Measurements from ENCODE around the gene PTPRT.

PTPRT gene

DNA sequence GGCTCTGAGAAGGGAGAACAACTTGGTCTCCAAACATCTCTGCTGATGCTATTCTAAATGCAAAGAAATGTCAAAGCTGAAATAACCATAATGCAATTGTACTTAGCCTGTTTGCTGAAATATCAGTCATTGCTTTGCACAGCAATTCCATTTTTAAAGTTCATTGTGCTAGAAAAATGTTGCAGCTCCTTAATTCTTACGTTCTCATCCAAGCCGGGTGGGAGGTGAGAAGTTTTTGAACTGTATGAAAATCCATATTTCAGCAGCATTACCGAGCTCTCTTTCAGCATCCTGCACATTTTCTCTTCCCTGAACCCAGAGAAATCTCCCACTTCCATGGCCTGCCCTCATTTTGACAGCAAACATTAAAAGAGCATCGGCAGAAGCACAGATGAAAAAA, 630.0 kb downstream of the PTPRT start:
- no peak for TF ChIP-seq EZH2 (optimal IDR thresholded peaks at IDR 0.05; ENCODE audit: low read depth, low read length)
- no peak for TF ChIP-seq EZH2phosphoT487 (IDR thresholded peaks at IDR 0.05; ENCODE audit: low read length)
- TF ChIP-seq CTCF (IDR thresholded peaks at IDR 0.05; ENCODE audit: low read length) = no peak
- no peaks in the 10 kb centered on the region for H3K79me2 ChIP-seq (ENCODE audit: low read length)
- no peaks in the 10 kb centered on the region for H3K36me3 ChIP-seq (replicated peaks; ENCODE audit: insufficient read depth, low read length)
- H3K9me2 ChIP-seq (replicated peaks; ENCODE audit: insufficient read depth, low read length) = no peaks in the 10 kb centered on the region
- H2AFZ ChIP-seq (ENCODE audit: low read length) = no peak overlapping the region
- no peaks in the 10 kb centered on the region for H4K20me1 ChIP-seq (ENCODE audit: insufficient read depth, low read length)
- no peak overlapping the region for H3K4me2 ChIP-seq (ENCODE audit: low read depth, low read length)
- H3F3A ChIP-seq (ENCODE audit: insufficient read depth, low read length) = no peaks in the 10 kb centered on the region
- no peak for DNase-seq
- no peaks in the 10 kb centered on the region for H3K4me1 ChIP-seq (ENCODE audit: low read length)
- H3K9me3 ChIP-seq (replicated peaks; ENCODE audit: insufficient read depth, low read length) = no peaks in the 10 kb centered on the region
- no peaks in the 10 kb centered on the region for H3K27me3 ChIP-seq (replicated peaks; ENCODE audit: insufficient read depth, low read length)
- no peak overlapping the region for H3K4me3 ChIP-seq (ENCODE audit: low read length)
- H3K9ac ChIP-seq (ENCODE audit: low read length) = no peak overlapping the region
- H3K27ac ChIP-seq (ENCODE audit: low read length) = no peak overlapping the region

GRCh38 chr20:42556575-42556974, 633.1 kb downstream of the PTPRT start:
- H3K9ac ChIP-seq (ENCODE audit: low read length) = no peak overlapping the region
- no peaks in the 10 kb centered on the region for H3K9me3 ChIP-seq (replicated peaks; ENCODE audit: insufficient read depth, low read length)
- no peaks in the 10 kb centered on the region for H3F3A ChIP-seq (ENCODE audit: insufficient read depth, low read length)
- H3K4me2 ChIP-seq (ENCODE audit: low read depth, low read length) = no peak overlapping the region
- H3K27me3 ChIP-seq (replicated peaks; ENCODE audit: insufficient read depth, low read length) = no peaks in the 10 kb centered on the region
- H3K4me1 ChIP-seq (ENCODE audit: low read length) = no peaks in the 10 kb centered on the region
- TF ChIP-seq EZH2phosphoT487 (IDR thresholded peaks at IDR 0.05; ENCODE audit: low read length) (no peak), CTCF (IDR thresholded peaks at IDR 0.05; ENCODE audit: low read length) (no peak), EZH2 (optimal IDR thresholded peaks at IDR 0.05; ENCODE audit: low read depth, low read length) (no peak)
- H3K9me2 ChIP-seq (replicated peaks; ENCODE audit: insufficient read depth, low read length) = no peaks in the 10 kb centered on the region
- no peaks in the 10 kb centered on the region for H3K36me3 ChIP-seq (replicated peaks; ENCODE audit: insufficient read depth, low read length)
- H3K4me3 ChIP-seq (ENCODE audit: low read length) = no peak overlapping the region
- H3K27ac ChIP-seq (ENCODE audit: low read length) = no peak overlapping the region
- H2AFZ ChIP-seq (ENCODE audit: low read length) = no peak overlapping the region
- no peaks in the 10 kb centered on the region for H4K20me1 ChIP-seq (ENCODE audit: insufficient read depth, low read length)
- no peak for DNase-seq
- no peaks in the 10 kb centered on the region for H3K79me2 ChIP-seq (ENCODE audit: low read length)

- H3K9ac ChIP-seq (ENCODE audit: low read length) = no peak overlapping the region
- H3F3A ChIP-seq (ENCODE audit: insufficient read depth, low read length) = no peaks in the 10 kb centered on the region
- H3K4me2 ChIP-seq (ENCODE audit: low read depth, low read length) = no peak overlapping the region
- no peak overlapping the region for H3K4me3 ChIP-seq (ENCODE audit: low read length)
- no peak for DNase-seq
- TF ChIP-seq CTCF (IDR thresholded peaks at IDR 0.05; ENCODE audit: low read length) (no peak), EZH2 (optimal IDR thresholded peaks at IDR 0.05; ENCODE audit: low read depth, low read length) (no peak), EZH2phosphoT487 (IDR thresholded peaks at IDR 0.05; ENCODE audit: low read length) (no peak)
- H4K20me1 ChIP-seq (ENCODE audit: insufficient read depth, low read length) = no peaks in the 10 kb centered on the region
- no peak overlapping the region for H3K27ac ChIP-seq (ENCODE audit: low read length)
- H2AFZ ChIP-seq (ENCODE audit: low read length) = no peak overlapping the region
- H3K27me3 ChIP-seq (replicated peaks; ENCODE audit: insufficient read depth, low read length) = no peaks in the 10 kb centered on the region
- no peaks in the 10 kb centered on the region for H3K79me2 ChIP-seq (ENCODE audit: low read length)
- no peaks in the 10 kb centered on the region for H3K9me3 ChIP-seq (replicated peaks; ENCODE audit: insufficient read depth, low read length)
- no peaks in the 10 kb centered on the region for H3K9me2 ChIP-seq (replicated peaks; ENCODE audit: insufficient read depth, low read length)
- H3K4me1 ChIP-seq (ENCODE audit: low read length) = no peaks in the 10 kb centered on the region
- H3K36me3 ChIP-seq (replicated peaks; ENCODE audit: insufficient read depth, low read length) = no peaks in the 10 kb centered on the region
These were observed 636.3 kb downstream of the PTPRT start for GRCh38 chr20:42553374-42553773.

All from MM.1S (cell line).